NB4 (cell line): ENCODE results near the gene FAM169A.
"Not testable (repeated sequence)": the region's sequence is repeated elsewhere in the genome, so short reads cannot be mapped to it uniquely, and the experiment has no call there.

Source experiments
- DNase-seq: peaks from one replicate; pipeline ENCODE4 v3.0.0; 2010; ENCODE audit warnings: low read depth
- H3K4me3 ChIP-seq: one replicate; pipeline ENCODE4 v1.5.1; 2011; ENCODE audit warnings: mild to moderate bottlenecking, low read depth, low read length, moderate library complexity
- MYC ChIP-seq: IDR thresholded peaks from 2 replicates; pipeline ENCODE4 v1.6.1; 2011; ENCODE audit warnings: low read depth, low read length
- POLR2A ChIP-seq: IDR thresholded peaks from 2 replicates; pipeline ENCODE4 v1.6.1; 2011; ENCODE audit warnings: mild to moderate bottlenecking; ENCODE audit not compliant: insufficient read length; ENCODE audit errors: extremely low read depth
- TF ChIP-seq, protein P1 (sequence below): IDR thresholded peaks from 2 replicates; pipeline ENCODE4 v1.6.1; 2011; ENCODE audit warnings: low read depth, low read length
- TF ChIP-seq, protein P2 (sequence below): IDR thresholded peaks from one replicate; pipeline ENCODE4 v1.5.1; 2012; ENCODE audit warnings: low read depth, low read length

FAM169A gene

DNA sequence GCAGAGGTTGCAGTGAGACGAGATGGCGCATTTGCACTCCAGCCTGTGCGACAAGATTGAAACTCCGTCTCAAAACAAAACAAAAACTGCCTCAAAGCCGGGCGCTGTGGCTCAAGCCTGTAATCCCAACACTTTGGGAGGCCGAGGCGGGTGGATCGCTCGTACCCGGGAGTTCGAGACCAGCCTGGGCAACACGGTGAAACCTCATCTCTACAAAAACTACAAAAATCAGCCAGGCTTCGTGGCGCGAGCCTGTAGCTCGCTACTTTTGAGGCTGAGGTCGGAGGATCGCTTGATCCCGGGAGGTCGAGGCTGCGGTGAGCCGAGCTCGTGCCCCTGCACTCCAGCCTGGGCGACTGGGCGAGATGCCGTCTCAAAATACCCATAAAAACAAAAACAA, 100.3 kb downstream of the FAM169A start:
- TF ChIP-seq MYC (no peak), POLR2A (no peak)
- TF ChIP-seq, protein P1, sequence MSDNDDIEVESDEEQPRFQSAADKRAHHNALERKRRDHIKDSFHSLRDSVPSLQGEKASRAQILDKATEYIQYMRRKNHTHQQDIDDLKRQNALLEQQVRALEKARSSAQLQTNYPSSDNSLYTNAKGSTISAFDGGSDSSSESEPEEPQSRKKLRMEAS, result no peak
- no peak for DNase-seq
- H3K4me3 ChIP-seq, result peak overlapping the region; percentile 97

DNA sequence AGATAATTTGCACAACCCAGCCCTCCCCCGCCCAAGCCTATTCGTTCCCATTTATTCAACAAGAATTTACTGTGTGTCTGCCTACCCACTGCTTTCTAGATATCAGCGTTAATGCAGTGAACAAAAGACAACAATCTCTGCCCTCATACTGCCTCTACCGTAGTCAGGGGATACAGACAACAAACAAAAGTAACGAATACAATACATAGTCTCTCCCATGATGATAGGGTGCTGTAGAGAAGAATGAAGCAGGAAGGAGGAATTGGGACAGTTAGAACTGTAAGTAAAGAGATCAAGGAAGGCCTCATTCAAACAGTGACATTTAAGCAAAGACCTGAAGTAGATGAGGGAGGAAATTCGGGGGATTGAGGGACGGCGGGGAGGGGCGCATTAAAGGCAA, 101.0 kb downstream of the FAM169A start:
- TF ChIP-seq, protein P2, sequence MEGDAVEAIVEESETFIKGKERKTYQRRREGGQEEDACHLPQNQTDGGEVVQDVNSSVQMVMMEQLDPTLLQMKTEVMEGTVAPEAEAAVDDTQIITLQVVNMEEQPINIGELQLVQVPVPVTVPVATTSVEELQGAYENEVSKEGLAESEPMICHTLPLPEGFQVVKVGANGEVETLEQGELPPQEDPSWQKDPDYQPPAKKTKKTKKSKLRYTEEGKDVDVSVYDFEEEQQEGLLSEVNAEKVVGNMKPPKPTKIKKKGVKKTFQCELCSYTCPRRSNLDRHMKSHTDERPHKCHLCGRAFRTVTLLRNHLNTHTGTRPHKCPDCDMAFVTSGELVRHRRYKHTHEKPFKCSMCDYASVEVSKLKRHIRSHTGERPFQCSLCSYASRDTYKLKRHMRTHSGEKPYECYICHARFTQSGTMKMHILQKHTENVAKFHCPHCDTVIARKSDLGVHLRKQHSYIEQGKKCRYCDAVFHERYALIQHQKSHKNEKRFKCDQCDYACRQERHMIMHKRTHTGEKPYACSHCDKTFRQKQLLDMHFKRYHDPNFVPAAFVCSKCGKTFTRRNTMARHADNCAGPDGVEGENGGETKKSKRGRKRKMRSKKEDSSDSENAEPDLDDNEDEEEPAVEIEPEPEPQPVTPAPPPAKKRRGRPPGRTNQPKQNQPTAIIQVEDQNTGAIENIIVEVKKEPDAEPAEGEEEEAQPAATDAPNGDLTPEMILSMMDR, result no peak
- no peak for TF ChIP-seq POLR2A
- TF ChIP-seq, protein P1, result no peak
- TF ChIP-seq MYC, result no peak
- DNase-seq, result no peak
- H3K4me3 ChIP-seq, result peak overlapping the region; percentile 97

DNA sequence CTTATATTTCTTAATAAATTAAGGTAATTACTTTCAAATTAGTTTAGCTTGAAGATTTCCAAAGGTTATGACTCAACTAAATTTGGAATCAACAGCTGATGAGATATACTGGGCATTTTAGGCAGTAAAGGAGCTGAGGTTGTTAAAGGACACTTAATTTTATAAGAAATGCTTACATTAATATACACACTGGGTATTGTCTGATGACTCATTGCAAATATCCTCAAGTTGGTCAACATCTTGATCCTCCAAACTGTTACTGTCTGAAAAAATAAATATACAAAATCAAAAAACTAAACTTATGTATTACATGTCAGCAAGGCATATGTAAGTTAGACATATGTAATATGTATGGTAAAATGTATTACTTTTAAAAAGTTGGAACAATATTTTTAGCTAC, 102.7 kb downstream of the FAM169A start:
- TF ChIP-seq POLR2A (no peak), MYC (no peak)
- TF ChIP-seq, protein P2, result no peak
- TF ChIP-seq, protein P1, result no peak
- no peak for DNase-seq
- H3K4me3 ChIP-seq, result no peak overlapping the region

DNA sequence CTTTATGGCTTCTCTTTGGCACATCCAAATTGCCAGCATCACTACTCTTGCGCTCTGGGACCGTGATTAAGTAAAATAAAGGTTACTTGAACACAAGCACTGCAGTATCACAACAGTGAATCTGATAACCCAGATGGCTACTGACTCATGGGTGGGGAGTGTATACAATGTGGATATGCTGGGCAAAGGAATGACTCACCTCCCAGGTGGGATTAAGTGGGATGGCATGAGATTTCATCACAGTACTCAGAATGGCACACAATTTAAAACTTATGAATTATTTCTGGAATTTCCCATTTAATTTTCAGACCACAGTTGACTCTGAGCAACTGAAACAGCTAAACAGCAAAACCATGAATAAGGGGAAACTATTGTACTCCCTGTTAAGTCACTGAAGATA, 103.6 kb downstream of the FAM169A start:
- TF ChIP-seq, protein P1, result no peak
- TF ChIP-seq, protein P2, result no peak
- TF ChIP-seq MYC, result no peak
- TF ChIP-seq POLR2A, result no peak
- H3K4me3 ChIP-seq, result no peak overlapping the region
- peak; percentile 2 for DNase-seq

DNA sequence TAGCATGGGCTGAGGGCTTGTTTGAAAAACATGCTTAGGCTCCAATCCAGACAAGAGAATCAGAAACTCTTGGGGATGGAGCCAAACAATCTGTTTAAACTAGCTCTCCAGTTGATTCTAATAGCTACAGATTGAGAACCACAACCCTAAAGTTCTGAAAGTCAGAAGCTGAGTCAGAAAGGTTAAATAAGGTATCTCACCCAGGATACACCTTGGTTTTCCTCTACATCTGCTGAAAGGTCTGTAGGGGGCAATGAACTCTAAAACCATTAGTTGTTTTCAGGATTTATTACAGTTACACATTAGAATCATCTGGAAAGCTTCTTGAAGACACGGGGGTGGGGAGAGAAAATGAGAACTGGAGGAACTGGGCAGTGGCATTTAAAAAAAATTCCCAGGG, 104.9 kb downstream of the FAM169A start:
- DNase-seq, result no peak
- no peak overlapping the region for H3K4me3 ChIP-seq
- TF ChIP-seq POLR2A, result no peak
- TF ChIP-seq, protein P2, result no peak
- TF ChIP-seq, protein P1, result no peak
- TF ChIP-seq MYC, result no peak

DNA sequence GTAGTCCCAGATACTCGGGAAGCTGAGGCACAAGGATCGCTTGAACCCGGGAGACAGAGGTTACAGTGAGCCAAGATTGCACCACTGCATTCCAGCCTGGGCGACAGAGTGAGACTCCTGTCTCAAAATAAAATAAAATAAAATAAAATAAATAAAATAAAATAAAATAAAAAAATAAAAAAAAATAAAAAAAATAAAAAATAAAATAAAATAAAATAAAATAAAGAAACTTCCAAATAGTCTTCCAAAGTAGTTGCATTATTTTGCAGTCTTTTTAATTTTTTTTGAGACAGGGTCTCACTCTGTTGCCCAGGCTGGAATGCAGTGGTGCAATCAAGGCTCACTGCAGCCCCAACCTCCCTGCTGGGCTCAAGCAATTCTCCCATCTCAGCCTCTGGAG, 117.4 kb downstream of the FAM169A start:
- H3K4me3 ChIP-seq, DNase-seq: not testable (repeated sequence)

DNA sequence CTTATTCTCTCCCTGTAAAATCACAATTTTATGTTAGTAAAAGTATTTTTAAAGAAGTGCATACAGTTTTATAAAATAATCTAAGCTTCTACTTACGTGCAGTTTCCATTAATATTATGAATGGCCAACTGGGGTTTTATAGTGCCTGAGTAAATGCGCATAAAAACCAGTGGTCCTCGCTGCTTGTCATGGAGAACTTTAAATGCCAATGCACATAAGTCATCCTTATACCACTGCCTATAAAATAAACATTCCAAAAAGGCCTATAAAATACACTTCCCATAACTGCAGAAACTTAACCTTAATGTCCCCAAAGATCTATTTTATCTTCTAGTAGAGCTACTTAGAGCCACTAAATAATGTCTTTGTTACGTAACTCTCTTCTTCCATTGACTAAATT, 127.8 kb downstream of the FAM169A start:
- H3K4me3 ChIP-seq, result no peak overlapping the region
- DNase-seq, result no peak
- TF ChIP-seq, protein P2, result no peak
- no peak for TF ChIP-seq POLR2A
- TF ChIP-seq, protein P1, result no peak
- TF ChIP-seq MYC, result no peak
